ENCODE data around the gene PSORS1C2. TPM values are rescaled to one million over a fixed set of nuclear protein-coding genes. Genes with fewer than 3 reads are reported as not detected.
"Not testable (repeated sequence)": the region's sequence is repeated elsewhere in the genome, so short reads cannot be mapped to it uniquely, and the experiment has no call there.

Gene PSORS1C2
- total RNA-seq = not detected in 2 replicates

GRCh38 chr6:31138982-31139381 is at the start of gene PSORS1C2:
Gene PSORS1C2, minus strand, starts transcription at chr6:31139066. Its CDS starts 40 bp downstream, at chr6:31139026.
- Histone ChIP-seq H2AFZ (ENCODE audit: low read length) (peak within 1 kb of the TSS; percentile 87), H3K4me3 (ENCODE audit: insufficient read depth, low read length) (peak within 1 kb of the TSS; percentile 62), H3K4me2 (ENCODE audit: insufficient read depth, low read length) (peak within 1 kb of the TSS; percentile 78)

DNA sequence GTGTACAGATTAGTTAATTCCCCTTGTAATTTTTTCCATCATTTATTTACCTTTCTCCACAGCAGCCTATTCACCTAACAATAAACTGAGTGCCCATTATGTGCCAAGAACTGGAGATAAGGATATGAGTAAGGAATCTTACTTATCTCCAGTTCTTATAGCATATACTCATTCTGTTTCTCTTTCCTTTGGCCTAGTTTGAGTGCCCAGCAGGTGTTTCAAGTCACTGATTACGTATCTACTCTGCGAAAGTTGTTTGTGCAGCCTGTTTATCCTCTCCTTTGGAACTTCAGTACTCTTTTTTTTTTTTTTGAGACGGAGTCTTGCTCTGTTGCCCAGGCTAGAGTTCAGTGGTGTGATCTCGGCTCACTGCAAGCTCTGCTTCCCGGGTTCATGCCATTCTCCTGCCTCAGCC is 48.9 kb upstream of the PSORS1C2 start:
- Histone ChIP-seq H3K4me1 (ENCODE audit: insufficient read depth, low read length) (no peaks in the 10 kb centered on the region), H3K79me2 (ENCODE audit: insufficient read depth, low read length) (no peaks in the 10 kb centered on the region), H3K4me2 (ENCODE audit: insufficient read depth, low read length) (no peak overlapping the region), H3K4me3 (ENCODE audit: insufficient read depth, low read length) (no peak overlapping the region), H3K9me3 (ENCODE audit: low read depth, low read length) (no peaks in the 10 kb centered on the region), H3K27ac (ENCODE audit: low read depth, low read length) (no peak overlapping the region), H3K36me3 (ENCODE audit: insufficient read depth, low read length) (no peaks in the 10 kb centered on the region), H2AFZ (ENCODE audit: low read length) (no peak overlapping the region), H4K20me1 (ENCODE audit: insufficient read depth, low read length) (no peaks in the 10 kb centered on the region), H3K27me3 (ENCODE audit: insufficient read depth, low read length) (no peaks in the 10 kb centered on the region)
- no peak for DNase-seq (ENCODE audit: insufficient read length, low spot score, missing footprints)
- TF ChIP-seq, protein P1, sequence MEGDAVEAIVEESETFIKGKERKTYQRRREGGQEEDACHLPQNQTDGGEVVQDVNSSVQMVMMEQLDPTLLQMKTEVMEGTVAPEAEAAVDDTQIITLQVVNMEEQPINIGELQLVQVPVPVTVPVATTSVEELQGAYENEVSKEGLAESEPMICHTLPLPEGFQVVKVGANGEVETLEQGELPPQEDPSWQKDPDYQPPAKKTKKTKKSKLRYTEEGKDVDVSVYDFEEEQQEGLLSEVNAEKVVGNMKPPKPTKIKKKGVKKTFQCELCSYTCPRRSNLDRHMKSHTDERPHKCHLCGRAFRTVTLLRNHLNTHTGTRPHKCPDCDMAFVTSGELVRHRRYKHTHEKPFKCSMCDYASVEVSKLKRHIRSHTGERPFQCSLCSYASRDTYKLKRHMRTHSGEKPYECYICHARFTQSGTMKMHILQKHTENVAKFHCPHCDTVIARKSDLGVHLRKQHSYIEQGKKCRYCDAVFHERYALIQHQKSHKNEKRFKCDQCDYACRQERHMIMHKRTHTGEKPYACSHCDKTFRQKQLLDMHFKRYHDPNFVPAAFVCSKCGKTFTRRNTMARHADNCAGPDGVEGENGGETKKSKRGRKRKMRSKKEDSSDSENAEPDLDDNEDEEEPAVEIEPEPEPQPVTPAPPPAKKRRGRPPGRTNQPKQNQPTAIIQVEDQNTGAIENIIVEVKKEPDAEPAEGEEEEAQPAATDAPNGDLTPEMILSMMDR (IDR thresholded peaks at IDR 0.05; ENCODE audit: extremely low read depth, low read depth, low read length) = no peak

More at GRCh38 chr6:31138982-31139381, at the start of gene PSORS1C2:
- Histone ChIP-seq H3K9me3 (ENCODE audit: low read depth, low read length) (no peaks in the 10 kb centered on the region), H3K27ac (ENCODE audit: low read depth, low read length) (no peak within 1 kb of the TSS), H3K36me3 (ENCODE audit: insufficient read depth, low read length) (peaks cover 6% of the 10 kb centered on the region), H3K79me2 (ENCODE audit: insufficient read depth, low read length) (no peaks in the 10 kb centered on the region), H3K4me1 (ENCODE audit: insufficient read depth, low read length) (peaks cover 7% of the 10 kb centered on the region), H4K20me1 (ENCODE audit: insufficient read depth, low read length) (no peaks in the 10 kb centered on the region), H3K27me3 (ENCODE audit: insufficient read depth, low read length) (no peaks in the 10 kb centered on the region)
- TF ChIP-seq, protein P1 (IDR thresholded peaks at IDR 0.05; ENCODE audit: extremely low read depth, low read depth, low read length) = no peak
- DNase-seq (ENCODE audit: insufficient read length, low spot score, missing footprints) = peak; percentile 15

DNA sequence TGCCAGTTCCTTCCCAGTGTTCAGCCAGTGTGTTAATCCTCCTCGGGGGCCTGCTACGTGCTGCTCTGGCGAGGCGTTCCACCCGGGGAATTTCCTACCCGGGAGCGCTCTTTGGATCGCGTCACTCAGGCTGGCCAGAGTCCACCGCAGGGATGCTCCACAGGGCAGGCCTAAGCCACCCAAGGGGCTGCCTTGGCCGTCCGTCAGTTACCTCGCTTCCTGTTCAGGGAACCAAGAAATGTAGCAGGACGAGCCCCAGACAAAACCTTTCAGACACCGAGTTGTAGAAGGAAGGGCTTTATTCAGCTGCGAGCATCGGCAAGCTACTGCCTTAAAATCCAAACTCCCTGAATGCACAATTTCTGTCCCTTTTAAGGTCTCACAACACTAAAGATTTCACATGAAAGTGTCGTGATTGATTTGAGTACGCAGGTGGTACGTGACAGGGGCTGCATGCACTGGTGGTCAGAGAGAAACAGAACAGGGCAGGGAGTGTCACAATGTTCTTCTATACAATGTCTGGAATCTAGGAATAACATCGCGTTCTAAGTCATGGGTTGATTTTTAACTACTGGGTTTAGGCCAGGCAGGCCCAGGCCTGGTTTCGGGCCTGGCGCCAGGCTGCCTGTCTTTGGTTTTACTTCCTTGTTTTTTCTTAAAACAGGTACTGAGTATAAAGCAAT is 47.3 kb upstream of the PSORS1C2 start:
- Histone ChIP-seq H3K4me2 (ENCODE audit: insufficient read depth, low read length) (peak overlapping the region; percentile 70), H3K27ac (ENCODE audit: low read depth, low read length) (peak overlapping the region; percentile 58), H3K27me3 (ENCODE audit: insufficient read depth, low read length) (no peaks in the 10 kb centered on the region), H3K4me3 (ENCODE audit: insufficient read depth, low read length) (peak overlapping the region; percentile 66), H3K79me2 (ENCODE audit: insufficient read depth, low read length) (no peaks in the 10 kb centered on the region), H4K20me1 (ENCODE audit: insufficient read depth, low read length) (no peaks in the 10 kb centered on the region), H3K4me1 (ENCODE audit: insufficient read depth, low read length) (no peaks in the 10 kb centered on the region), H3K36me3 (ENCODE audit: insufficient read depth, low read length) (no peaks in the 10 kb centered on the region), H2AFZ (ENCODE audit: low read length) (peak overlapping the region; percentile 89), H3K9me3 (ENCODE audit: low read depth, low read length) (no peaks in the 10 kb centered on the region)
- TF ChIP-seq, protein P1 (IDR thresholded peaks at IDR 0.05; ENCODE audit: extremely low read depth, low read depth, low read length) = no peak
- no peak for DNase-seq (ENCODE audit: insufficient read length, low spot score, missing footprints)

DNA sequence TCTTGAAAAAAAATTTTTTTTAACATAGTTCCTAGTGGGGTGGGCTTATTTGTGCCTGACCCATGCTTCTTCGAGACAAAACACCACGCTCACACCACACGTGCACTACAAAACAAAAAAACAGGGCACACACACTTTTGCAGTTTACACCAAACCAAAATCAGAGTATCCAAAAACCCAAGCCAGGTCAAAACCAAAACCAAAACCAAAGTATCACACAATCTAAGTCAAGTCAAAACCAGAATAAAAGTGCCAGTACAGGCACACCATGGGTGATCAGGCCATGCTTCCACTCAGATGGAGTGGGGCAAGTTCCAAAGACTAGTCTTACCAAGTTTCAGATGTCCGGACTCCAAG is 46.8 kb upstream of the PSORS1C2 start:
- H2AFZ ChIP-seq (ENCODE audit: low read length) = peak overlapping the region; percentile 89
- not testable (repeated sequence) for DNase-seq (ENCODE audit: insufficient read length, low spot score, missing footprints); H3K4me1 ChIP-seq (ENCODE audit: insufficient read depth, low read length); H3K36me3 ChIP-seq (ENCODE audit: insufficient read depth, low read length); H3K9me3 ChIP-seq (ENCODE audit: low read depth, low read length); H3K27me3 ChIP-seq (ENCODE audit: insufficient read depth, low read length); H3K79me2 ChIP-seq (ENCODE audit: insufficient read depth, low read length); H4K20me1 ChIP-seq (ENCODE audit: insufficient read depth, low read length)
- peak overlapping the region; percentile 66 for H3K4me3 ChIP-seq (ENCODE audit: insufficient read depth, low read length)
- H3K27ac ChIP-seq (ENCODE audit: low read depth, low read length) = peak overlapping the region; percentile 58
- H3K4me2 ChIP-seq (ENCODE audit: insufficient read depth, low read length) = peak overlapping the region; percentile 70

GRCh38 chr6:31183859-31184258 is 45.0 kb upstream of the PSORS1C2 start:
- not testable (repeated sequence) for H3K79me2 ChIP-seq (ENCODE audit: insufficient read depth, low read length)

DNA sequence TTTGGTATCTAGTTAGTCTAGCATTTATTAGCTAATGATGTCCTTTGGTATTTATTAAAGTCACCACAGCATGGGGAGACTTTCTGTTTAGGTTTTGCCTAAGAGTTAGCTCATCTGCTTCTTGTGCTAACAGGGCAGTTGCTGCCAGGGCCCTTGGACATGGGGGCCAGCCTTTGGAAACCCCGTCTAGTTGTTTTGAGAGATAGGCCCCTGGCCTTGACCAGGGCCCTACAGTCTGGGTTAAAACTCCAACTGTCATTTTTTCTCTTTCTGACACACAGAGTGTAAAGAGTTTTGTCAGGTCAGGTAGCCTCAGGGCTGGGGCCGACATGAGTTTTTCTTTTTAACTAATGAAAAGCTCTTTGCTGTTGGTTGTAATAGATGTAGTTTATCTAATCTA is 44.4 kb upstream of the PSORS1C2 start:
- not testable (repeated sequence) for H3K9me3 ChIP-seq (ENCODE audit: low read depth, low read length); H2AFZ ChIP-seq (ENCODE audit: low read length); H3K4me3 ChIP-seq (ENCODE audit: insufficient read depth, low read length); H3K4me2 ChIP-seq (ENCODE audit: insufficient read depth, low read length); DNase-seq (ENCODE audit: insufficient read length, low spot score, missing footprints); H3K79me2 ChIP-seq (ENCODE audit: insufficient read depth, low read length); H4K20me1 ChIP-seq (ENCODE audit: insufficient read depth, low read length); H3K27me3 ChIP-seq (ENCODE audit: insufficient read depth, low read length); H3K27ac ChIP-seq (ENCODE audit: low read depth, low read length); H3K4me1 ChIP-seq (ENCODE audit: insufficient read depth, low read length); H3K36me3 ChIP-seq (ENCODE audit: insufficient read depth, low read length)

More at GRCh38 chr6:31183859-31184258, 45.0 kb upstream of the PSORS1C2 start:
- H2AFZ ChIP-seq (ENCODE audit: low read length); H3K36me3 ChIP-seq (ENCODE audit: insufficient read depth, low read length); DNase-seq (ENCODE audit: insufficient read length, low spot score, missing footprints); H4K20me1 ChIP-seq (ENCODE audit: insufficient read depth, low read length); H3K27me3 ChIP-seq (ENCODE audit: insufficient read depth, low read length); H3K4me1 ChIP-seq (ENCODE audit: insufficient read depth, low read length); H3K4me2 ChIP-seq (ENCODE audit: insufficient read depth, low read length); H3K27ac ChIP-seq (ENCODE audit: low read depth, low read length); H3K9me3 ChIP-seq (ENCODE audit: low read depth, low read length); H3K4me3 ChIP-seq (ENCODE audit: insufficient read depth, low read length): not testable (repeated sequence)
